OCI-LY1 (cell line): ENCODE measurements around the gene GABBR2.

ENCODE experiments used
- EZH2 ChIP-seq: fragments of 200-600 bp; sonication (generic), shearing (Covaris generic); IDR thresholded peaks from 2 replicates; pipeline ENCODE4 v1.8.0; 2017; ENCODE audit warnings: borderline replicate concordance, mixed run types, mild to moderate bottlenecking, antibody characterized with exemption, low read length, moderate library complexity, mixed read lengths
- TF ChIP-seq, protein P1 (sequence below): fragments of 200-600 bp; sonication (generic), shearing (Covaris generic); IDR thresholded peaks from 2 replicates; pipeline ENCODE4 v1.5.1; 2017; ENCODE audit warnings: mild to moderate bottlenecking, antibody characterized with exemption, low read length, moderate library complexity, mixed read lengths

- TF ChIP-seq, protein P1, sequence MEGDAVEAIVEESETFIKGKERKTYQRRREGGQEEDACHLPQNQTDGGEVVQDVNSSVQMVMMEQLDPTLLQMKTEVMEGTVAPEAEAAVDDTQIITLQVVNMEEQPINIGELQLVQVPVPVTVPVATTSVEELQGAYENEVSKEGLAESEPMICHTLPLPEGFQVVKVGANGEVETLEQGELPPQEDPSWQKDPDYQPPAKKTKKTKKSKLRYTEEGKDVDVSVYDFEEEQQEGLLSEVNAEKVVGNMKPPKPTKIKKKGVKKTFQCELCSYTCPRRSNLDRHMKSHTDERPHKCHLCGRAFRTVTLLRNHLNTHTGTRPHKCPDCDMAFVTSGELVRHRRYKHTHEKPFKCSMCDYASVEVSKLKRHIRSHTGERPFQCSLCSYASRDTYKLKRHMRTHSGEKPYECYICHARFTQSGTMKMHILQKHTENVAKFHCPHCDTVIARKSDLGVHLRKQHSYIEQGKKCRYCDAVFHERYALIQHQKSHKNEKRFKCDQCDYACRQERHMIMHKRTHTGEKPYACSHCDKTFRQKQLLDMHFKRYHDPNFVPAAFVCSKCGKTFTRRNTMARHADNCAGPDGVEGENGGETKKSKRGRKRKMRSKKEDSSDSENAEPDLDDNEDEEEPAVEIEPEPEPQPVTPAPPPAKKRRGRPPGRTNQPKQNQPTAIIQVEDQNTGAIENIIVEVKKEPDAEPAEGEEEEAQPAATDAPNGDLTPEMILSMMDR: no peak
- no peak for TF ChIP-seq EZH2
These were observed 385.5 kb downstream of the GABBR2 start for GRCh38 chr9:98323051-98323830.
